Stimulated activated CD4-positive, alpha-beta T cell treated with anti-CD3 and anti-CD28 coated beads, Interleukin-2, amount 100 ng/mL, for 24 hours (primary cell): ENCODE results near the gene SIPA1L3.

Source experiments
- DNase-seq, 2 donors: peaks; one replicate each; pipeline ENCODE4 v3.0.0-alpha.2; 2020

The SIPA1L3 gene

DNA sequence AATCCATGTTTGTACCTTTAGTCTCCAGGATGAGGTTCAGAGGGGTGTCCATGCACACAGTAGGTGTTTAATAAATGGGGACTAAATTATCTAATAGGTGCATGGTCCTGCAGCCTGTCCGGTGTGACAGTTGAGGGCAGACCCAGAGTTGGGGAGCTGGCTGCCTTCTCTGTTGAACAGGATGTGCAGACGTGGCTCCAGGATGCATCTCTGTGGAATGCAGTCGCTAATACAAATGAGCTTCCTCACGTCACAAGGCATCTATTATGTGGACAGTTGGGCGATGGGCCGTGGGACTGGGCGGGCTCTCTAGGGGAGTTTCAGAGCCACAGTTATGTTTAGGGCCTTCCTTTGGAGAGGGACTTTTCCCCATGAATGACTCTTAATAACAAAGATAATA is 71.0 kb downstream of the SIPA1L3 start:
- DNase-seq = no peak

DNA sequence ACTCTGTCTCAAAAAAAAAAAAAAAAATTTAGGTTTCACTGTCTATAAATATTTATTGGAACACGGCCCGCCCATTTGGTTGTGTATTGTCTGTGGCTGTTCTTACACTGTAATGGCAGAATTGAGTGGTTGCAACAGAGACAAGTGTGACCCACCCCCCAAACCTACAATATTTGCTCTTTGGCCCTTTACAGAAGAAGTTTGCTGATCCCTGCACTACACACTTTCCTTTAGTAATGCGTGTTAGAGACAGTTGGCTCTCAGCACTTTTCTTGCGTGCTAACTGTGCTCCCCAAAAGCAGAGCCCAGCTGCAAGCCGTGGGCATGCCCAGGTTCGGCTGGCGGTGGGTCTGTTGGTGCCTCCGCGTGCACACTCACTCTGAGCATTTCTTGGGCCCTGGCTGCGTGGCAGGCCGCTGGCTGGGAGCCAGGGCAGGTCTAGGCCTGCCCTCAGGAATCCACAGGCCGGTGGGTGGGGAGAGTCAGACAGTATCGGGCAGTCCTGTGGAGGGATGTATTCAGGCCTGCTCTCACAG is 72.6 kb downstream of the SIPA1L3 start:
- DNase-seq = no peak

DNA sequence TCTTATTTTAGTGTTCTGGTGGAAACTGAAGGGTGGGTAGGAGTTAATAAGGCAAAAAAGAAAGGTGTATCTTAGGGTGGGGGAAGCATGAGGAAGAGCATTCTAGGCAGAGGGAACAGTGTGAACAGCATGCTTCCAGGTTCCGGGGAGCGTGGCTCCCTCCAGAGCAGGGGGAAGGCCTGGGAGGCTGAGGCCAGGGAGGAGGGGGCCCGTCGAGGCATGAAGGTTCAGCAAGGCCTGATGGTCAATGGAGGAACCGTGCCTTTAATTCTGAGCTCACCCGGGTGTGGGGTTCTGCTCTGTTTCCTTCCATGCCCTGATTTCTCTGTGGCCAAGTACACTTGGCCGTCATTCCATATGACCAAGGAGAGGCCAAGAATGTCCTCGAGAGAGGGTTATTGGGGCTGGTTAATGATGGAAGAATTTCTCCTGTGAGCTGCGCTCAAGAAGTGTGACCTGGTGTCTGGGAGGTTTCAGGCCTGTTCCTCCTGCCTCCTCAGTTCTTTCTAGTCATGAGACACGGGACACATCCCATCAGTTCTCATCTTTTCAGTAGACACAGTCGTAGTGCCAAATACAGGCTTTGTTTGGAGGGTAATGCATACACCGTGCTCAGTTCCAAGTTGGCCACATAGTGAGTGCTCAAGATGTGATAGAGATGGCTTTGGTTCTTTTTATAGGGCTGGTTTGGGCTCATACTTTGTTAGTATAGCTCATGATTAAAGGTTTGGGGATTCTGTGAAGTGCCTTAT is 73.6 kb downstream of the SIPA1L3 start:
- no peak for DNase-seq

DNA sequence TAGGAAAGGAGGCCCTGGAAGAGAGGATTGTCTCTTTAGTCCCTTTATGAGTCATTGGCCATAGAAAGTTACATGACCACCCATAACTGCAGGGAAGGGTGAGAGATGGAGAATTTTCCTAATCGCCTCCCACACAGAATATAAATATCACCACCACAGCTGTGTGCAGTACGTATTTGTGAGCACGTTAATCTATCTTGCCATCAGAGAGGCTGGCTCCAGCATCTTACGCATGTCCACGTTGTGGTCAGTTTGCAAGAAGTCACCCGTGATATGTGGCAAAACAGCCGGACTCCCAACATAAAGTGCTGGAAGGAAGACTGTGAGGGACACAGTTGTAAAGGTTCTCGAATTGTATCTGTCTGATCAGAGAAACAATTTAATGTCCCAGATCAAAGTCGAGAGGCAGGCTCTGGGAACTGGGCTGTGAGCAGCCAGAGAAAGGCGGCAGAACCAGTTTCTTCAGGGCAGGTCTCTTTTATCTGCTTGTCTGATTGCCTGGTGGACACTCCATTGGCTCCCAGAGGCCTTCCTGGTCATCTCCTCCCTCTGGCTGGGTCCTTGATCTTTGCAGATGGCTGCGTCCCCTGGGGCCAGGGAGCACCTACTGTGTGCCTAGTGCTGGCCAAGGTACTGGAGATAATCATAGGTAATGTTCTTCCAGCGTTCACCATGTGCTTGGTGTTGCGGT is 74.9 kb downstream of the SIPA1L3 start:
- no peak for DNase-seq

DNA sequence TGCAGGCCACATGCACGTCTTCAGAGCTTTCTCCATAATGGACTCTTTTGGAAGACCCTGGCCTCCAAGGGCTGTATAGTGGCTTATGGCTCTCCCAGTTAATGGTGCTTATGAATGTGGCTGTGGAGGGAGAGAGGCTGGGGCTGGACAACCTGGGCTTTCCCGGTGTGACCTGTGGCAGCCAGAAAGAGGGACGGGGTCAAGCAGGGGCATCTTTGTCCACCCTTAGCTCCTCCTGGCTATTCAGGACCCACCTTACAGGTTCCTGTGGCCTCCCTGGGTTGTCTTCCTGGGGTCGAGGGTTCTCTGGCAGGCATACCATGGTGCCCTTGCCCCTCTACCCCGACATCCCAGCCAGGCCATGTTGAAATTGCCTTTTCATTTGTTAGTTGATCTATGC is 75.6 kb downstream of the SIPA1L3 start:
- DNase-seq = no peak

DNA sequence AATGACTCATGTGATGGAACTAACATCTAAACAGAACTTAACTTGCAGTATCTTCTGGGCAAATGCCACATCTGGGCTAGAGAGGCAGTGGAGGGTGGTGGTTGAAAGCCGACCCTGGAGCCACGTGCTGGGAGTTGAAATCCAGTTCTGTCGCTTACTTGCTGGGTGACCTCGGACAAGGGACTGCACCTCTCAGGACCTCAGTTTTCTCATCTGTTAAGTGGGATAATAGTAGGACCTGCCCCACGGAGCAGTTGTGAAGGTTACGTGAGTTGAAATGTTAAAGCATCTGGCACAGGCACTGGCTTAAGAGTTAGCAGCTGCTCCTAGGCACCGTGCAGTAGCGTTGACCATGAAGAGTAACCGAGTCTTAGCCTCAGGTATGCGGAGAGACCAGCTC is 76.1 kb downstream of the SIPA1L3 start:
- DNase-seq = no peak

DNA sequence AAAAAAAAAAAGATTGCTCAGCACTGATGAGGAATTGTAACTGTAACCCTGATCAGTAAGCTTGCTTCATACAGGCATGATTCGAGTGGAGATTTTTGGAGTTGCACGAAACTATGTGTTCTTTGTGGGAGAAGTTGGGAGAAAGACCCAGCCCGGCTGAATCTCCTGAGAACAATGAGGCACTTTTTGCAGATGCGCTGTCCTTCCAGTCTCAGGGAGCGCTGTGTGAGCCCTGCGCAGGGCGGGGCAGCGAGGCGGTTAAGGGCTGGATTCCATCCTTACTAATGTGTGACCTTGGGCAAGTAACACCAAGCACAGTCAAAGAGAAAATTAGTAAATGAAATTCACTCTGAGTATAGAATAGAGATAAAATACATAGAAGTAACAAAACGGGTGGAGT is 76.9 kb downstream of the SIPA1L3 start:
- no peak for DNase-seq

DNA sequence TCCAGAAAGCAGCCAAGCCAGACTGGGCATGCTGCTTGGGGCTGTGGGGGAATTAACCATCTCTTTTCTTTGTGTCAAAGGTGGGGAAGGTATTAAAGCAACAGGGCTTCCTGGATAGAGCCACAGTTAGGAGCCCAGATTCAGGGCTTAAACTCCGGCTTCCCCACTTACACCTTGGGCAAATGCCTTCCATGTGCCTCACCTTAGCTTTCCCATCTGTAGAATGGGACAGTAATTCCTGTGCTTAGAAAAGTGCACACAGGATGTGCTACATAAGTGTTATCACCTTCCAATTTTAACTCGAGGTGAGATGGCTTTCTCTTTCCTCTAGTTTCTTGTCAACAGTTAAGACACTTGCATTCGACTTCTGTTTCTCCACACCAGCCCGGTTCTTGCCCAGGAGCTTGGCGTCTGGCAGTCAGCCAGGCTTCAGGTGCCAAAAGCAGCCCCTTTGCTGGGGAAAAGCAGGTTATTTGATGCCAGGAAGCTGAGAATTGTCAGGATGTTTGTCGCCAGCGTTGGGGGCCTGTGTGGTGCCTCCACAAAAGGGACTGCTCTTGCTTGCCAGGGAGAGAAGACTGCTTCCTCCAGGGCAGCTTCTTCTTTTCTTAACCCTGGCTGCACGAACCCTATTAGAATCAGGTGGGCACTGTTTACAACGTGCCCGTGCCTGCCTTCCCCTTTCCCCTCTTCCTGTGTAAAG is 79.2 kb downstream of the SIPA1L3 start:
- no peak for DNase-seq

DNA sequence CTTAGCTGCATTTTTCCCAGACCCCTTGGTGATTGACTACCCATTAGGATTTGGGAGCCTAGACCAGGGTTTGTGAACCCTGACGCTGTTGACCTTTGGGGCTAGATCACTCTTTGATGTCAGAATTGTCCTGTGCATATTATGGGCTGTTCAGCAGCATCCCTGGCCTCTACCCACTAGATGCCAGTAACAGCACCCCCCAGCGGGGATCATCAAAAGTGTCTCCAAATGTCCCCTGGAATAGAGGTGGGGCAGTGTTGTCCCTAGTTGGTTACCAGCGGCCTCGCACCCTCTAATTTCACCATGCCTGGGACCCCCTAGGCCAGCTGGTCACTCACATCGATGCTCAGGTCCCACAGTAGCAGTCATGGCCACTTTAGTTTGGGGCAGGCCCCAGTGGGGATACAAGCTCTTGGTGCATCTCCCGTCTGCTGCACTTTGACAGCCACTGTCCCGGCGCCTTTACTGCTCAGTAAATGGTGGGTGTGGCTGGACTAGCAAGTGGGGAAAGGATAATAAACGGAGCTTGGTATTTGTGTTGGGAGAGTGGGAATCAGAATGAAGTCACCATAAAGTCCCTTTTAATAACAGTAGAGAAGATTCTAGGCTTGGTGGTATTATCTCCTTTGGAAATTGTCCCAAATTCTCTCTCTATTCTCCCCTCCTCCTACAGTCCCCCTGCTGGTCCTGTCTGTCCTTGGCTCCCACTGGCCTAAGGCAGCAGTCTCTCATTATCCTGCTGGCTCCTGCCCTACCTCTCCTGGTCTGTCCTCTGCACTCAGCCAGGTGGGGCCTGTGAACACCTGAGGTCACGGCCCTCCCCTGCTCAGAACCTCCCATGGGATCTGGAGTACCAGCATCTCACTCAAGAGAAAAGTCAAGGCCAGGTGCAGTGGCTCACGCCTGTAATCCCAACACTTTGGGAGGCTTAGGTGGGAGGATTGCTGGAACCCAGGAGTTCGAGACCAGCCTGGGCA is 80.6 kb downstream of the SIPA1L3 start:
- no peak for DNase-seq

DNA sequence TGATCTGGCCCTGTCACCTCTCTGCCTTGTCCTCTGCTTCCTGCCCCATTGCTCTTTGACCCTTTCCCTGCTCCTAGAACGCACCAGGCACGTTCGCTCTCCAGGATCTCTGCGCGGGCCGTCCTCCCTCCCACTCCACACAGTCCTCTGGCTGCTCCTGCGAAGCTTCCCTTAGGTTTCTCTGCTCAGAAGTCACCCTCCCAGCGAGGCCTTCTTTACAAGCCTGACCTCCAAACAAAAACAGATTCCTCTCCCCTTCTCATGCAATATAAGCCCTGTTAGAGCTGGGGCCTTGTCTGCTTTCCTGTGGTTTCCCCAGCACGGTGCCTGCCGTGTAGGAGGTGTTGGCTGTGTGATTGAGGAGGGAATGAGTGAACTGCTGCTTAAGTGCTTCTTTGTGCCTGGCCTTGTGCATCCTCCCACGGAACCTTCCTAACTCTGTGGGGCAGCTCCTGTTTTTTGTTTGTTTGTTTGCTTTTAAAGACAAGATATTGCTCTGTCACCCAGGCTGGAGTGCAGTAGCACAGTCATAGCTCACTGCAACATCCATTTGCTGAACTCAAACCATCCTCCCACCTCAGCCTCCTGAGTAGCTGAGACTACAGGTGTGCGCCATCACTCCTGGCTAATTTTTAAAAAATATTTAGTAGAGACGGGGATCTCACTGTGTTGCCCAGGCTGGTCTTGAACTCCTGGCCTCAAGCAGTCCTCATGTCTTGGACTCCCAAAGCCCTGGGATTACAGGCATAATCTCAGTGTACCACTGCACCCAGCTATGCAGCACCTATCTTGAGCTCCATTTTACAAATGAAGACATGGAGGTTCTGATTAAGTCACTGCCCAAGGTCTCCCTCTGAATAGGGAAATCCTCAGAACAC is 82.0 kb downstream of the SIPA1L3 start:
- no peak for DNase-seq

DNA sequence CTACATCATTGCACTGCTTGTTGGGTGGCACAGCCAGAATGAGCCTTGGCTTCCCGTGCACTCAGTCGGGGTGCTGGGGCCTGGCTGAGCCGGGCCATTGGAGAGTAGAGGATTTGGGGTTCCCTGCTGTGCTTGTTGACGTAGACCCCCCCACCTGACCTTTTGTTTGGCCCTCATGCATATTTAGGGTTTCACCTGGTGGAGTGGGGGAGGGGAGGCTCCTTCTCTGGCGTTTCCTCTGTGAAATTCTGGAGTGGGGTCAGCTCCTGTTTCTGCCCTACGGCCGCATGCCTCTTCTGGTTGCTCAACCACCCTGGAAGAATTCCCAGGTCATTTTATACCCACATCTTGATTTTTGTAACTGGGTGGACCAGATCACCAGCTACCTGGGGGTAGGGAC is 82.8 kb downstream of the SIPA1L3 start:
- DNase-seq = no peak

DNA sequence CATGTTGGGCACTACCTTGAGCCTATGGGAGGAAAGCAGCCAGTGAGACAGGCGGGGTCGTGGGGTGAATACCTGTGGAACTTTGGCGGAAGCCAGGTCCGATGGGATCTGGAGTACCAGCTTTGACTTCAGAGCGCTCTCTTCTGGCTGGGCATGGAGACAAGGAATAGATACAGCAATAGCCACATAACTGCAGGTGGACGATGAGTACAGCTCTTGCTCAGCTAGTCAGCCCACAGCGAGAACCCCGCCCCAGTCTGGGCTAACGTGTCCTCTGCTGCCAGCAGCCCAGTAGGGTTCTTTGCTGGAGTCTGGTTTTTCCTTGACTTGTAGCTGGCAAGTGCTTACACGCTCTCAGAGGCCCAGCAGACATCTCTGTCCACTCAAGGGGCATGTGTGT is 83.4 kb downstream of the SIPA1L3 start:
- DNase-seq = no peak

DNA sequence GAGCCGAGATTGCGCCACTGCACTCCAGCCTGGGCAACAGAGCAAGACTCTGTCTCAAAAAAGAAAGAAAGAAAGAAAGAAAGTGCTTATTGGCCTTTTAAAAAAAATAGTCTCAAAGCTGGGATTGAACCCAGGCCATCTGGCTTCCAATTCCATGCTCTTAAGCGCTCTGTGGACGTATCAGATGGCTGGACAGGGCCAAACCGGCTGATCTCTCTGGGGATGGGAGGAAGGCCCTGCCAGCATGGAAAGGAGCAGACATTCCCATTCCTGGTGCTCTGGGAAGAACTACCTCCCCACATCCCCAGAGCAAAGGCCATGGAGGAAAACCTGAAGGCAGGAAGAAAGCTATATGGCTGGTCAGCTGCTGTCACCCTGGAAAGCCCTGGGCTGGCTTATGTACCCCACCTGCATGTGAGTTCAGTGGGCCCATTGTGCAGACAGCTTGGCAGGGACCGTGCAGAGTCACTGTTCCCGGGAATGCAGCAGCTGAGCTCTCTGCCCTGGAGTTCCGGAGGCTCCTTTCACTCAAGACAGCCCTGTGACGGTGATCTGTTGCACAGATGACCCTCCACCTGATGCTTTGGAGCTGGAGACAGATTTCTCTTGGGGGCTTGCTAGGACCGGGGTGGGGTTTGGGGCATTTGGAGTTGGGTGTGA is 84.3 kb downstream of the SIPA1L3 start:
- no peak for DNase-seq

DNA sequence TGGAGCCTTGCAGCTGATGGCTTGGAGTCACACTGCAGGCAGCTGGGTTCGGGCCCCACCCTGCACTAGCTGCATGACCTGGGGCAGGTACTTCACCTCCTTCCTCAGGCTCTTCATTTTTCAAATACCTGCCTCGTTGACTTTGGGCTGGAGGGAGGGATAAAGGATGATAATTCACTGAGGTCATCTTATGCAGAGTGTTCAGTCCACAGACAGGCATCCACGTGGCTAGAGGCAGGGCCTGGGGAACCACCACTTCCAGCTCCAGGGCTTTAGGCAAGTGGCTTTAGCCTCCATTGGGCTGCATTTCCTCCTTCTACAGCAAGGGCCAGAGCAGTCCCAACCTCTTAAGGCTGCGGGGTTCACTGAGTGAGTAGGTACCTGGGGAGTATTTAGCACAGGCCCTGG is 84.8 kb downstream of the SIPA1L3 start:
- no peak for DNase-seq

DNA sequence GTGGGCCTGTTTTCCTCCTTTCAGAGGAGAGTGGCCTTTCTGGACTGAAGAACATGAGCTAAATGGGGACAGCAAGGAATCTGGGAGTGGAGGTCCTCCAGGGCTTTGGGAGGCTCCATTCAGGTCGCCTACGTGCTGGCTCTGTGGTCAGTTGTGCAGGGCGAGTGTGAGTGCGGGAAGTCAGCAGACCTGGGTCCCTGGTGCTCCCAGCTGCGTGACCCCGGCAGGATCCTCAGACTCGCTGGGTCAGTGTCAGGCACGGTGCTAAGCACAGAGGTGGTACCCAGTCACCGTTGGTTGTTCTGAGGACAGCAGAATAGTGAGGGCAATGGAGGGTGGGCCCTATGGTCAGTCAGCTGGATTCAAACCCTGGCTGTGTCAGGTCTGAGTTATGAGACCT is 85.8 kb downstream of the SIPA1L3 start:
- DNase-seq = no peak

DNA sequence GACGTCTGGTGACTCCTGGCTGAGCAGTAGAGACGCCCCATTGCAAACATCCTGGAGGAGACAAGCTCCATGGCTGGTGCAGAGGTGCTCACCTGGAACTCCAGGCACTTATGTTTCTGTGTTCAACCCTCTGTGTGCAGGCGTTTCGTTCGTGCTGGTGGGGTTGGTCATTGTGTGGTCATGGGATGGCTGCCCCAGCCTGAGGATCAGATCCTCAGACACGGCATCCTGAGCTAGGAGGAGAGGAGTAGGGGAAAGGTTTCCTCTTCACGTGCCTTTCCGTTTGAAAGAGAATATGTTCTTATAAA is 87.8 kb downstream of the SIPA1L3 start:
- no peak for DNase-seq

DNA sequence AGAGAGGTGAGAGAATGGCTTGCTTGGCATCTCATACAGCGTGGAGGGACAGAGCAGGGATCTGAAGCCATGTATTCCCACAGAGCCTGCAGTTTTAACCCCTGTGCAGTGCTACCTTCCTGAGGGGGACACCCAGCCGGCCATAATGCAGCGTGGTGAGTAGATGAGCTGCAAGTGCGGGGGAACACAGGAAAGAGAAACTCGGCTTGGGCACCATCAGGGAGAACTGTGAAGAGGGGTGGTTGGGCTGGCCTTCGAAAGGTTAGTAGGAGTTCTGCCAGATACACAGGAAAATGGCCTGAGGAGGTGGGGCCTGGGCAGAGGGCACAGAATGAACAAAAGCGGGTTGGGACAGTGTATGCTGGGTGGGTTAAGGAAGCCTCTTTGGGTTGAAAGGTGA is 88.3 kb downstream of the SIPA1L3 start:
- no peak for DNase-seq

DNA sequence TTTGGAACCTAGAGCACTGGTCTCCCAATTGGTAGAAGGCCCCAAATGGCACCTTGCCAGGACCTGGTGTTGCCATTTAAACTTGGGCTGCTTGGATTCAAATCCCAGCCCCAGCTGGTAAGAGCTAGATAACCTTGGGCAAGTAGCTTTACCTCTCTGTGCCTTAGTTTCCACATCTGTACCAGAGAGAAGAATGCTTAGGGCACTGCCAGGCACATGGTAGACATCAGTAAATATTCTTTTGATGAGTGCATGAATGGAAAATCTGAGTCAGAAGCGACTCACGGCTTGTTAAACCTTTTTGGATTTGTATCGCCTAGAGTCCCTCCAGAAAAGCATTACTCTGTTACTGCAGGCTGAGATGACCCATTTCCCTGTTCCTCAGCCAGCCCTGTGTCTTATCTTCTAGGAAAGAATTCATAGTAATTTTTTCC is 90.9 kb downstream of the SIPA1L3 start:
- DNase-seq = peak; percentile 18 to 20

DNA sequence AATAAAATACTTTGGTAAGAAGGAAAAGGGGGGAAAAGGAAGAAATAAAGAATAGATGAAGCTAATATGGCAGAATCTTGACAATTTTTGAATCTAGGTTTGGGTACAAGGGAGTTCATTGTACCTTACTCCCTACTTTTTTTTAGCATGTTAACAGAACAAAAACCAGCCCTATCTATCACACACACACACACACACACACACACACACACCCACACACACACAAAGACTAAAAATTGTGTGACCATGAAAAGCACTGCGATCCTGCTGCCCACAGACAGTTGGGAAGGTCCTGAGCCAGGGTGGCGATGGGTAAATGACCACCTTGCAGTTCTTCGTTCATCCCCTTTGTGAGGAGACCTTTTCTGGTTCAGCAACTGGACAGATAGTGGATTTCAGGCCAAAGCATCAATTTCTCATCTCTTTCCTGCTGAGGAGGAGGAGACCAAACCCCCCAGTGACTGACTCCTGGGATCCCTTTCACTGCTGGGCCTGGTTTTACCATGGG is 91.8 kb downstream of the SIPA1L3 start:
- DNase-seq = no peak

DNA sequence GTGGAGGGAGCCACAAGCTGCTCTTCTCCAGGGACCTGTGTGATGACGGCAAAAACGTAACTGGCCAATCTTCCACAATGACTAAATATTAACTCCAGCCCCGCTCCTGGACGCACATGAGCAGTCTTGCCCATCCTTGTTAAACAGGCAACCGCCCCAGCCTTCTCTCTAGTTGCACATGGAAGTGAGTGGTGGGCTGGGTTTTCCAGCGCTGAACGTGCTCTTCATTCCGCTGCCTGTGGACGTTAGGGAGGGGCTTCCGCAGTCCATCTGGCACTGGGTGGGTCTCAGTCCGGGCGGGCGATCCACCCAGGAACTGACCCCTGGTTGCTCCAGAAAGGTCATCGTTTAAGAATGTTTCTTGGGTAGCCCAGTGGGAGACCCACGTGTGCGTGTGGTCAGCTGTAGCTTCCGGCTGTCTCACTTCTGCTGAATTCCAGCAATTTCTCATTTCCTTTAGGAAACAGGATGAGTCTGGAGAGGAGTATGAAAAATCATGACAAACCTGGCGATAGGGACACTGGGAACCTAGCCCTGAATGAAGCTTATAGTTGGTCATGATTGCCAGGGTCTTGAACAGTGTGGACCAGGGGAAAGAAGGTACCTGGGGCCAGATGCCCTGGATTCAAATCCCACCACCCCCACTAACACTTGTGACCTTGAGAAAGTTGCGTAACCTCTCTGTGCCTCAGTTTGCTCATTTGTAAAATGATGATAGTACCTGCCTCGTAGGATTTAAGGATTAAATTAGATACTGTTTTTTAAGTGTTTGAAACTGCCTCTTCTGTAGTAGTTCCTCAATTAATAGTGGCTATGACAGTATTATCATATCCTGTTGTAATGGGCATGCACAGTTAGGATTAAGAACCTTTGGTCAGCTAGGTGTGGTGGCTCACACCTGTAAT is 92.6 kb downstream of the SIPA1L3 start:
- DNase-seq = no peak
